Measurements from ENCODE around the gene MALAT1.

Gene MALAT1

GRCh38 chr11:65554842-65555430, 56.1 kb downstream of the MALAT1 start:
- in situ Hi-C loops (cut with MboI; ENCODE audit: low sequenced_read_pairs) = no loop called here

GRCh38 chr11:65555693-65556231, 56.9 kb downstream of the MALAT1 start:
- in situ Hi-C loops (cut with MboI; ENCODE audit: low sequenced_read_pairs) = no loop called here
